Cerebellar nuclear complex (tissue), 1 donor: Measurements from ENCODE around the gene TMEM52.

Experiments
- DNase-seq, 2 experiments: peaks; one replicate each; lab custom pipeline; 2025; lab: John Stamatoyannopoulos, UW

The TMEM52 gene

DNA sequence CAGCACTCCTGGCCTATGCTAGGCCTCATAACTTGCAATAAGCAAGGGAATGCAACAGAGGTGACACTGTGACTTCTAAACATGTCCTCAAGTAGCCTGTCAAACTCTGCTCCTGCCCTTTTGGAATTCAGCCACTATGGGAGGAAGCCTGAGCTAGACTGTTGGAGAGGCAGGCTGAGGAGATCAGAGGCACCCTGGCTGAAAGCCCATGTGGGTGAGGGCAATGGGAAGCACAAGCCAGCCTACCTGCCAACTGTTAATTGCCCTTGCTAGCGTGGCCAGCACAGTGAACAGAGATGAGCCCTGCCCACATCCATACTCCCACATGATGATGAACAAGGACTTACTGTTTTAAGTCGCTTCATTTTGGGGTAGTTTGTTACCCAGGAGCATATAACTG, 45.9 kb downstream of the TMEM52 start:
- peak; percentile 21 to 70 for DNase-seq

- DNase-seq, result no peak
These were observed 46.6 kb downstream of the TMEM52 start for GRCh38 chr1:1872329-1872994.

DNA sequence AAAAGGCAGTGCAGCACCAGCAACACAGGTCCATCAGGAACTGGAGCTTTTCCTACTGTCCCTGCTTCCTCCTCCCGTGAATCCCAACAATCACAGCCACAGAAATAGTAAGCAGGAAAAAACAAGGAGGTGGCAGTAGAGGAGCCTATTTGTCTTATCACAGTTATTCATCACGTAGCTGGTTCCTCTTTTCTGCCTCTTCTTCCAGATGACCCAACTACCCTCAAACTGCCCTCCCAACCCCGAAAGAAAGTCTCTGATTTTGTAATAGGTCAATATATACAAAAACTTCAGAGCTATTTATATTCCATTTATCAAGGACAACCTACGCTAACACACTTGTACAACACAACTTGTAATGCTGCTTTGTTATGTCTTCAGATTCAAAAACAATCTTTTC, 49.6 kb downstream of the TMEM52 start:
- no peak for DNase-seq
